OCI-M1 (cell line): ENCODE measurements around the gene IFITM10.

Source experiments
- DNase-seq: peaks from one replicate; lab custom pipeline; 2025; lab: John Stamatoyannopoulos, UW

The IFITM10 gene

GRCh38 chr11:1751531-1751921 is 1.1 kb upstream of the IFITM10 start:
- DNase-seq = no peak

DNA sequence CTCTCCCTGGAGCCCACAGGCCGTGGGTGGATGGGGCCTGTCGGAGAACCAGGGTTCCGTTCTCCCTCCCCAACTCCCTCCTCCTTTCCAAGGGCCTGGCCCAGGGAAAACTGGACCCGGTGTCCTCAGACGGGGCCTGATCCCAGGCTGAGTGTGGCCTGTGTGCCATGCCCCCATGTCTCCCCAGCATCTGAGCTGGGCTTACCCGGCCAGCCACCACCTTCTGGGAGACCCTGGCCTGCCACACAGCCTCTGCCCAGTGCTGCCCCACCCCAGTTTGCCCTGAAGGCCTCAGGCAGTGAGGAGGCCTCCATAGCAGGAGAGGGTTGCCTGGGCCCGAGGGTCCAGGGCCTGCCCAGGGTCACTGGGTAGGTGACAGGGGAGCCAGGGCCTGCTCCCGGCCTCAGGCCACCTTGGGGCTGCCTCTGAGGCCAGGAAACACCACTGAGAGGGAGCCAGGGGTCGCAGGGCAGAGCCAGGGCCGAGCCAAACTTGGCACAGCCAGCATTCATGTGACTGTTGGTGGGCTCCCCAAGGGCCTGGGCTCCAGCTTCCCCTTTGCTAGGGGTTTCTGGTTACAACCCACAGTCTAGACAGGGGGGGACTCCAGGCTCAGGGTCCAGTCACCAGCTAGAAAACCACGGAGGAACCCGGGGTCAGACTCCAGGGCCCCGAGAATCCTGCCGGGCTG is 590 bp upstream of the IFITM10 start:
- no peak for DNase-seq

DNA sequence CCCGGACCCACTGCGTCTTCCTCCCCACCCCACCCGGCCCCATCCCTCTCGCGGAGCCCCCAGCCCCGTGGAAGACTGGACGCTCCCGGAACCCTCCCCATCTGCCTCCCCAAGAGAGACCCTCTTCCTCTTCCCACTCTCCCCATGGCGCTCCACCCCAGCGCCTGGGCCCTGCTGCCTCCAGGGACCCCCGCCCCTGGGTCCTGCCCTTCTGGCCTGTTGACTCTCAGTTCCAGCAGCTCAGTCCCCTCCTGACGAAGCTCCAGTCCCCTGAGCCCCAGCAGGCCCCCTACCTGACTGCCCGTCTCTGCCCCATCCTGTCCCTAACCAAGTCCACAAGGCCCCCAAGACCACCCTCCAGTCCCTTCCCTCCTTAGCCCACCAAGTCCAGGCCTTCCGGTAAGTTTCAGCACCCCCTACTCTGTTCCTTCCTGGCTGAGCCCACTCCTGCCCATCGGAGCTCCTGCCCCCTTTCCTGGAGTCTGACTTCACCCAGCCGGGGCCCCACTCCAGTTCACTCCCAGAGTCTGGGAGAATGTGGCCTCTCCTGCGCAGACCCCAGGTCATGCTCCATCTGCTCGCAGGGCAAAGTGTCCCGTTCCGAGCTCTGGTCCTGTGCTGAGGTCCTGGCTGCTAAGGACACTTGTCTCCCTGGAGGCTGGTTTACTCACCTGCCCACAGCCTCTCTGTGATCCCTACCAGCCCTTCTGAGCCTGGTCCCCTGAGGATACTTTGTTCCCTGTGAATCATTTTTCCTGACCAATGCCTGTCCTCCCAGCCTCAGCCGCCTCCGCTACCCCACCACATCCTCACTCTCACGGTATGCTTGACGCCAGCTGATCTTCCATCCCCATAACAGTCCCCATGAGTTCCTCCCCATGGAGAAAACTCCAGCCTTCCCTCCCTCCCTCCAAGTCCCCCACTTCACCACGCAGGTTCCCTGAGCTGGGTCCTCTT is 722 bp downstream of the IFITM10 start:
- no peak for DNase-seq

- no peak for DNase-seq
Measured at GRCh38 chr11:1748636-1749394, 1.6 kb downstream of the IFITM10 start.

DNA sequence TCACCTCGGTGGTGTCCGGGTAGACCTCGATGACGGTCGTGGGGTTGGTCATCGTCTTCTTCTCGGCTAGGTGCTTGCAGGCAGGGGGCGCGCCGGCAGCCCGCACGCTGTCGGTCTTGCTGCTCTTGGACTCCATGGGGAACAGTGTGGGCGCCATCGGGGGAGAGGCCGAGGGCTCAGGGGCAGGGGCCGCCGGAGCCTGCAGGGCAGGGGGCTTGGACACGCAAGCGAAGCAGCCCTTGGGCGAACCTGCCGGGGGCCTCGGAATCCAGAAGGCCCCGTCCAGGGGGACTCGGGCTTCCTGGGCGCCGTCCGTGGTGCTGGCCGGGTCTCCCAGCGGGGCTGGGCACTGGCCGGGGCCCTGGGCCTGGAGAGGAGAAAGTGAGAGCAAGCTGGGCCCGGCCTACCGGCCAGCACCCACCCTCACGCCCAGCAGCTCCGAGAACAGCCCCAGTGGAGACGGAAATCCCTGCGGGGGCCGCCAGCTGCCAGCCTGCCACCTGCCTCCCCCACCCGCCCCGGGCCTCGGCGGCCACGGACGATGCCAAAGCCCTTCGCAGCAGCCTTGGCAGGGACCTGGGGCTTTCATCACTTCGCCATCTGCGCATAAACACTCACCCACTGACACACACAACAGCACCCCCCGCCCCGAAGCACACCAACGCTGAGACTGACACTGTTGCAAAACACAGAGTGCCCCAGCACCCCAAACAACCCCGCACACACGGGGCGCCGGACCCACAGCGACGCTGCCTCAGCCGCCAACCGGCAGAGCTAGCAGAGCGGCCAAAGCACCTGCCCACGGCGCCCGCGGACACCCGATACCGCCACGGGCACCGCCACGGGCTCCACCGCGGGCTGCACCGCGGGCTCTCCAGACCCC is 2.4 kb downstream of the IFITM10 start:
- no peak for DNase-seq

DNA sequence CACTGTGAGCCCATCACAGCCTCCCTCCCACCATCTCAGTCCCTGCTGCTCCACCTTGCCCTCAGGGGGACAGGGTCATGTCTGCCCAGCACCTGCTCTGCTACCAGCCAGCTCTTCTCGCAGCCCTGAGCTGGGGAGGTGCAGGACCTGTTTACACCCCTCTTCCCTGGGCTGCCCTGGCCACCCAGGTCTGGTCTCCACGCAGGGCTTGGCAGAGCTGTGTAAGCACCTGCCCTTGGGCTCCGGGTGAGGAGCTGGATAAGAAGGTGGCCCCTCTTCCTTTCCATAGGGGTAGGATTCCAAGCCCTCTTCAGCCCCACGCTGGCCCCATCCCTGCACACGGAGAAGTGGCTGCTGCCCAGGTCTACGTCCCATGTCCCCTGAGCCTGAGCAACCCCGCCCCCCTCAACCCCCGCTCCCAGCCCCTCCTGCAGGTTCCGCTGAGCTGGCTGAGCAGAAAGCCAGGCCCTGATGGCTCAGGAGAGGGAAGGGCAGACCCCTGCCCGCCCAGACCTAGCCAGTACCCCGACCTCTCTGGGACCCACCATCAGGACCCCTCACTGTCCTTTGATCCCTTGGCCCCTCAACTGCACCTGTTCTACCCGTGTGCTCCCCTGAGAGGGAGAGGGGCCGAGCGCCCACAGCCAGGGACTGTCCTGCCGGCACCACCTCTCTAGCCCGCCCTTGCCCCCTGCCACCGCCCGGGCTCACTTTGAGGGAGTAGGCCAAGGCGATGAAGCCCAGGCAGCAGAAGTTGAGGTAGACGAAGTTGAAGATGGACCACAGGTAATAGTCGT is 3.2 kb downstream of the IFITM10 start:
- no peak for DNase-seq

DNA sequence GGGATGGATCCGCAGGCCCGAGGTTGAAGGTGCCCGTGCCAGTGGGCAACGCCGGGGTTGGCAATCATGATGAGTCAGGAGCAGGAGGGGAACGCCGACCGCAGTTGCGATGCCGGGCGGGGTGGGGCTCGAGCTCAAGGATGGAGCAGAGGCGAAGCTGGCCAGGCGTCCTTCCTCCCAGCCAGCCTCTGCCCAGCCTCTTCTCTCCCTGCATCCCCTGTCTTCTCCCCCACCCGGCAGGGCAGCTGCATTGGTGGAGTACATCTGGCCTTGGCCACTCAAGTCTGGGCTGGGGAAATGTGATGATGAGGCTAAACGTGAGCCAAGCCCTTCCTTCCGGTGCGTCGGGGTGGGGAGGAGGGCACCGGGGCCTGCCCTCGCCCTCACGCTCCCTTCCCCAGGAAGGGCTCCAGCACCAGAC is 3.9 kb downstream of the IFITM10 start:
- DNase-seq = no peak

DNA sequence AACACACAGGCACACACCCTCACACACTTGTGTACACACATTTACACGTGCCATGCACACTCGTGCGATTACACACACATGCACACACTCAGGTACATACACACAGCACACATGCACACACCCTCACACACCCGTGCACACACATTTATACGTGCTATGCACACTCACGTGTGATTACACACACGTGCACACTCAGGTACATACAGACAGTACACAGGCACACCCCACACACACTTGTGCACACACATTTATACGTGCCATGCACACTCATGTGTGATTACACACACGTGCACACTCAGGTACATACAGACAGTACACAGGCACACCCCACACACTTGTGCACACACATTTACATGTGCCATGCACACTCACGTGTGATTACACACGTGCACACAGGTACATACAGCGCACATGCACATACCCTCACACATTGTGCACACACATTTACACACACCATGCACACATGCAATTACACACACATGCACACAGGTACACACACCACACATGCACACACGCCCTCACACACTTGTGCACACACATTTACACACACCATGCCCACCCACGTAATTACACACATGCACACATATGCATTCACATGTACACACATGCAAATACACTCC is 4.6 kb downstream of the IFITM10 start:
- DNase-seq = no peak

- DNase-seq = no peak
Measured at GRCh38 chr11:1744891-1745700, 5.3 kb downstream of the IFITM10 start.

DNA sequence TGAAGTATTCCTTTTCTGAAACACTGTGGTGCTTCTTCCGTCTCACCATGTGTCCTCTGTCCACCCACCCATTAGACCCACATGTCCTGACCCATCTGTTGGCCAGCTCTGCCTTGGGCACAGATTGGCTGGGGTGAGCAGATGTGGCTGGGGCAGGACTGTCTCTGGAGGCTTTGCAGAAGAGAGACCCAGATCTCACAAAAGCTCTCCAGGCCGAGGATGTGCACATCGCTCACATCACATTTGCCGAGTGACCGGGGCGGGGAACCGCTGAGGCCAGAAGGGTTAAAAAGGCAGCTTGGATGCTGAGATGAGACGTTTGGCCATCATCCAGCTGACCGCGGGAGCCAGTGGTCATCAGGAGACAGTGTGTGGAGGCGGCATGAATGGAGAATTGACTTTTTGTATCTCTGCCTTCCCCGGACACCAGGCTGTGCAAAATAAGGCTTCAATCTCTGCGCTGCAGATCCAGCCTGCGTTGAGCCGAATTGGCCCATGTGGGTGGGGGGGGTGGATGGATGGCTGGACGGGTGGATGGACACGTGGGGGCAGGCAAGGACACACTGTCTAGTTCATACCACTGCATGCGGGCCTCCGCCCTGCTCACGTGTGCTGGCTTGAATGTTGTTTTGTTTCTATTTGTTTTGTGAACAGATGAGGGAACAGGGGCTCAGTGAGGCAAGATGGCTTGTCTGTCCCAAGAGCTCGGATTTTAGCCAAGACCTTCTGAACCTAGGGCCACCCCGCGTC is 6.1 kb downstream of the IFITM10 start:
- DNase-seq = no peak

- DNase-seq = no peak
Measured at GRCh38 chr11:1743585-1744136, 6.7 kb downstream of the IFITM10 start.

DNA sequence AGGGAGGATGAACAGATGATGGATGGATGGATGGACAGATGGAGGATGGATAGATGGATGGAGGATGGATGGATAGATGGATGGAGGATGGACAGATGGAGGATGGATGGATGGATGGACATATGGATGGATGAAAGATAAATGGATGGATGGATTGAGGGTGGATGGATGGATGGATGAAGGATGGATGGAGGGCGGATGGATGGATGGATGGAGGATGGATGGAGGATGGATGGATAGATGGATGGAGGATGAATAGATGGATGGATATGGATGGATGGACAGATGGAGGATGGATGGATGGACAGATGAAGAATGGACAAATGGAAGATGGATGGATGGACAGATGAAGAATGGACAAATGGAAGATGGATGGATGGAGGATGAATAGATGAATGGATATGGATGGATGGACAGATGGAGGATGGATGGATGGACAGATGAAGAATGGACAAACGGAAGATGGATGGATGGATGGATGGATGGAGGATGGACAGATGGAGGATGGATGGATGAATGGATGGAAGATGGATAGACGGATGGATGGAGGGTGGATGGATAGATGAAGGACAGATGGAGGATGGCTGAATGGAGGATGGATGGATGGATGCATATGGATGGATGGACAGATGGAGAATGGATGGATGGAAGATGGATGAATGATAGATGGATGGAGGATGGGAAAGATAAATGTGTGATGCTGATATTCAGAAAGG is 7.4 kb downstream of the IFITM10 start:
- no peak for DNase-seq

DNA sequence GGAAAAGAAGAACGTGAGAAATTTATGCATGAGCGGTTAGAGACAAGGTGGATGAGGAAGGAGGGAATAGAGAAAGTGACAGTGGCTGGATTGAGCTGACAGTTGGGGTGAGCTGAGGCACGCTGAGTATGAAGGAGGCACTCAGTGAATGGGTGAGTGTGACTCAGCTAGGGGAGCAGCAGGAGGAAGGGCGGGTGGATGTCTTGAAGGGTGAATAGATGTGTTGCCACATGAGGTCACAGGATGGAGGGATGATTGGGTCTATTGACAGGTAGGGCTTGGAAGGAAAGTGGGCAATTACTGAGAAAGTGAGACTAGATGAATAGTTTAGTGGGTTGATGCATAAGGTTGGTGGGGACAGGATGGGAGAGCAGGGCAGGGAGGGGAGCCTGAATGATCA is 8.0 kb downstream of the IFITM10 start:
- DNase-seq = no peak

GRCh38 chr11:1741741-1742140 is 8.7 kb downstream of the IFITM10 start:
- no peak for DNase-seq

DNA sequence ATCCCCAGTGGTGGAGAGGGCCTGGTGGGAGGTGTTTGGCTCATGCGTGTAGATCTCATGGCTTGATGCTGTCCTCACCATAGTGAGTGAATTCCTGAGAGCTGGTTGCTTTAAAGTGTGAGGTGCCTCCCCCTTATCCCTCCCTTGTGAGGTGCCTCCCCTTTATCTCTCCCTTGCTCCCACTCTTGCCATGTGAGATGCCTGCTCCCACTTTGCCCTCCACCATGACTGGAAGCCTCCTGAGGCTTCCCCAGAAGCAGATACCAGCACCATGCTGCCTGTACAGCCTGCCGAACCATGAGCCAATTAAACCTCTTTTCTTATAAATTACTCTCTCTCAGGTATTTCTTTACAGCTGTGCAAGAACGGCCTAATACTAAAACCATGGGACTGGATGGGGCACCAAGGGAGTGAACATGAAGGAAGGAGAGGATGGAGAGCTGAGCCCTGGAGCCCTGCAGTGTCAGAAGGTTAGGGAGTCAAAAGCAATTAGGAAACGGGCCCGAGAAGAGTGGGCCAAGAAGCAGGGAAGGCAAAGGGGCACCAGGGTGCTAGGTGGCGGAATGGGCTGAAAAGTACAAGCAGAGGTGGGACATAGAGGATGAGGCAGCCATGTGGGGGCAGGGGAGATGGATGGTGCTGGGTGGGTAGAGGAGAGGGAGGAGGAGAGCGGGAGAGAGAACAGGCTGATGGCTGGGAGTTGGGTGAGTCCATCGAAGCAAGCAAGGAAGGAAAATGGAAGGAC is 9.4 kb downstream of the IFITM10 start:
- DNase-seq = no peak

GRCh38 chr11:1739576-1739975 is 10.8 kb downstream of the IFITM10 start:
- DNase-seq = no peak

- no peak for DNase-seq
Measured at GRCh38 chr11:1738380-1738779, 12.0 kb downstream of the IFITM10 start.
